ENCODE data around the gene CPNE5.

Gene CPNE5

DNA sequence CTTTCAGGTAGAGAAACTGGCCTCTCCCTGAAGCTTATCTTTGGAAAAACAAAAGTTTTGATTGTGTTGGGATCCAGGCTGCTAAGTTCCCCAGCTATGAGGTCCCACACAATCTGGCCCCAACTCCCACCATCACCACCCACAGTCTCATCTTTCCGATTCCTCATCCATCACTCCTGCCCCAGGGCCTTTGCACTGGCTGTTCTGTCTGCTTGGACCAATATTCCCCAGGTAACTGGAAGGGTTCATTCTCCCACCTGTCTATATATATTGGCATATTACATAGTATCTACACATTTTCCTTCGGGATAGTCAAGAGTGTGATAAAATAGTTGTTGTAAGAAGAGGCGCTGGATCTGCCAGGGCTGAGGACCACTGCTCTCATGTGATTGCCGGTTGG lies 52.0 kb downstream of the CPNE5 start:
- DNase-seq = no peak

GRCh38 chr6:36786055-36786675 lies 53.1 kb downstream of the CPNE5 start:
- DNase-seq = no peak

DNA sequence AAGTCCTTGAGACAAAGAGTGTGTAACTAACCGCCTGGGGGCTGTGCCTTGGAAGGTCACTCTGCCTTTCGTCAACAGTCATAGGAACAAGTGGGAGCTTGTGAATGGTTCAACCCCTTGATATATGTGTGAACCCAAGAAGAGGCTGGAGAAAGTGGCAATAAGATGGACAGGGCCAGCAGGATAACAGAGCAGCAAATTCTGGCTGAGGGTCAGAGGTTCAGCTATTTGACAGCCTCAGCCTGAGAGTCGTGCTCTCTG lies 54.9 kb downstream of the CPNE5 start:
- DNase-seq = no peak

DNA sequence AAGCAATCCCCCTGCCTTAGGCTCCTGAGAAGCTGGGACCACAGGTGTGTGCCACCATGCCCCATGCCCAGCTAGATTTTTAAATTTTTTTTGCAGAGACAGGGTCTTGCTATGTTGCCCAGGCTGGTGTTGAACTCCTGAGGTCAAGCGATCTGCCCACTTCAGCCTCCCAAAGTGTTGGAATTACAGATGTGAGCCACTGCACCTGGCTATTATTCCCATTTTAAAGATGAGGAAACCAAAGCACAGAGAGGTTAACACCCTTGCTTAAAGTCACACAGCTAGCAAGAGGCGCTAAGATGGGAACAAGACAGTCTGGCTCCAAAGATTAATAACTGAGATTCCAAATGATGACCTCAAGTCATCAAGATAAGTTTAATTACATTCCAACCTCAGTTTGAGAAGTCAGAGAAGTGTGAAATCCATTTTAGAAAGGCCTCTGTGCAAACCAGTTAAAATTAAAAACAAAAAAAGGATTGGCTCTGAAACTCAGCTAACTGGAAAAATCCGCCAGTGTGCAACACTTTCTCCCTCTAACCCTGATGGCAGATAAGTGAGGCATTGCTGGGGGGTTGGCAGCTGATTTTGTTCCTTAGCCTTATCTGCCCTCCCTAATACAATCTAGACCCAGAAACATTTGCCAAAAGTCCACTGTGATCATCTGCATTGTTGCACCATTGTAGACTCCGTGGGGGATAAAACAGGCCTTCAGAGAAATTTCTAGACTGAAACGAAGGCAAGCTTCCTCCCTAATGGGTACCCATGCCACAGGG lies 55.5 kb downstream of the CPNE5 start:
- no peak for DNase-seq

DNA sequence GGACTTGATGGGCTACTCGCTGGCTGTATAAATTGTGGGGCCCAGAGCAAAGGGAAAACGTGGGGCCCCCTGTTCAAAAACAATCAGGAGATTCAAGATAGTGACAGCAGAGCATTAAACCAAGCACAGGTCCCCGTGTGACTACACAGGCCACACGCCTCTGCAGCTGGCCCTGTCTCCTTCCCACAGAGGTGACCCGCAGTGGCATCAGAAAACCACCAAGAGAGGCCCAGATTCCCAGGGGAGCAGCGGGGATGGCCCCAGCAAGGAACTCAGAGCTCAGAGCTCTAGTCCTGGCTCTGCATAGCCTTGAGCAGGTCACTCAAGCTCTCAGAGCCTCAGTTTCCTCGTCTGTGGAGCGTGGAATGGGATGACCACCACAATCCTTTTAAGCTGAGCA lies 57.6 kb downstream of the CPNE5 start:
- no peak for DNase-seq

DNA sequence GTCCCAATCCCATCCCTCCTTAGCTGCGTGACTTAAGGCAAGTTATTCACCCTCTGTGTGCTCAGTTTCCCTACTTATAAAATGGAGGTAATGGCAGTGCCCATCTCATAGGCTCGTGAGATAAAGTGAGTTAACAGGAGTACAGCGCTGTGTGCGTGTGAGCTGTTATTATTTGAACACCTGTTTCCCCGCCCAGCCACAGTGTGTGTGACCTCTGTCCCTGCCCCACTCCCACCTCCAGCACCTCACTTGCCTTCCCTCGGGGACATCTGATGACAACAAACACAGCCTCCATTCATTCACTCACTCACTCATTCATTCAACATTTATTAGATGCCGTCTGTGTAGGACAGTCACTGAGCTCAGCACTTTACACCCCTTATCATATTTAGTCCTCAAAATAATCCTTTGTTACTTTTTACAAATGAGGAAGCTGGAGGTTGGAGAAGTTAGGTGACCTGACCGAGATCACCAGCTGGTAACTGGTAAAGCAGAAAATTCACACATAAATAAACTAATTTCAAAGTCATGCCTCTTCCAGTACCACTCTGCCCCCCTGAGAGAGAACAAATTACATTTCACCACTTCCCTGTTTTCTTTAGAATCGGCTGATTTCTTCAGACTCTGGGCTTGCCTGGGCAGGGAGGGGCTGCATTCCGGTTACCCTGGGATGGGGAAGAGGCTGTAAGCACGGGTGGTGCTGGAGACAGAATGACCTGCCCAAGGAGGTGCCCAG lies 58.6 kb downstream of the CPNE5 start:
- DNase-seq = no peak

GRCh38 chr6:36779227-36779626 lies 60.0 kb downstream of the CPNE5 start:
- no peak for DNase-seq

DNA sequence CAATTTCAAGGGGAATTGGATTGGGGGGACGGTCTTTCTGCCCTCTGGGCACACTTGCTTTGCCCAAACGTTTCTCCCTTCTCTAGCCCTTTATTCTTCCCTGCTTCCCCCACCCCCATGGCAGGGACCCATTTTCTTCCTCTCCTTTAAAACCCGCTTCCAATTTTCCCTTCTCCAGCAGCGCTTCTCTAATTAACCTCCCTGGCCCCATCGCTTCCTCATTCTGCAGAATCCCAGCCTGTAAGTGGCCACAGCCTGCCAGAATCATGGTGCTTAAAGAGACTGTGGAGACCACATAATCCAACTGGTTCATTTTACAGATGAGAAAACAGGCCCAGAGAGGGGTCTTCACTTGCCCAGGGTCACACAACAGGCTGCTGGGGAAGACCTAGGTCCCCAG lies 61.4 kb downstream of the CPNE5 start:
- no peak for DNase-seq

DNA sequence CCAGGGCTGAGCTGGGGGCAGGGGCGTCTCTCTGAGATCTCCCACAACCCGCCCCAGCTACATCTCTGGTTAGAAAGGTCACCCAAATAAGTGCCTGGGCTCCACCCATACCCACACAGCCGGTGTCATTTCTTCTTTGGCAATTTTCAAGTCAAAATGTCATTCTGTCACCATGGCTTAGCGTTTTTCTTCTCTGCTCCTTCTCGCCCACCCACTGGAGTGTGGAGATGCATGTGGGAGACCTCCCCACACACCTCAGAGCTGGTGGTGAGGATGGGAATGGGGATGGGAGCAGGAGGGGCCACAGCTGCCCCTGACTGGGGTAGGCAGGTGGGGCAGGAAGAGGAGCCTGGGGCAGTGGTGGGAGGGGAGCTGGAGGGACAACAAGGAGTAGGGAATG lies 63.1 kb downstream of the CPNE5 start:
- no peak for DNase-seq

GRCh38 chr6:36774331-36774730 lies 64.9 kb downstream of the CPNE5 start:
- DNase-seq = no peak

DNA sequence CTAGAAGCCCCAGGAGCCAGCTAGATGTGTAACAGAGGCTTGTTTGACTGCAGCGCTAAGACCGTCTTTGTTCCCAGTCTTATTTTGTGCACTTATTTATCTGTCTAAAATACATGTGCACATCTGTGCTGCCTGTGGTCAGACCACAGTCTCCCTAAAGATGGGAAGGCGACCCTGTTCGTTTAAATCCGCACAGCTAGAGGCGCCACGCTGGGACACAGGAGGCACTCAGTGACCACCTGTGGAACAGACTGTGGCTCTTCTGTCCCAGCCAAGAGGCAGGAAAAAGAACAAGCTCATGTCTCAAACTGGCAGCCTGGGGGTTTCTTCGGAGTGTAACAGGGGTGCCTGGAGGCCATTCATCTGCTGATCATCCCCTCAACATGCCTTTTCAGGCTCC lies 66.8 kb downstream of the CPNE5 start:
- no peak for DNase-seq

DNA sequence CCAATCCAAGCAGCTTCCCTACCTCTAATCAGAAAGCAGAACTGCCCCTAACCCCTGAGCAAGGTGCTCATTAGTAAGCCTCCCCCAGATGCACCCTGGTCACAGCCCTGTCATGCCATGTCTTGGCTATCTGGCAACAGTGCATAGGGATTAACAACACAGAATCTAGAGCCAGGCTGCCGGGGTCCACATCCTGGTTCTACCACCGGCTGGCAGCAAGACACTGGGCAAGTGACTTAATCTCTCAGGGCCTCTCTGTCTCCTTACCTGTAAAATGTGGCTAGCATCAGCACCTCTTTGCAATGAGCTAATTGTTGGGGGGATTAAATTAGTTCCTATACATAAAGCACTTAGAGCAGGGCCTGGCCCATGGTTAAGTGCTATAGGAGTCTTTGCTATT lies 68.1 kb downstream of the CPNE5 start:
- no peak for DNase-seq

- DNase-seq = peak; percentile 28
Measured at GRCh38 chr6:36769676-36770499, 69.4 kb downstream of the CPNE5 start.

DNA sequence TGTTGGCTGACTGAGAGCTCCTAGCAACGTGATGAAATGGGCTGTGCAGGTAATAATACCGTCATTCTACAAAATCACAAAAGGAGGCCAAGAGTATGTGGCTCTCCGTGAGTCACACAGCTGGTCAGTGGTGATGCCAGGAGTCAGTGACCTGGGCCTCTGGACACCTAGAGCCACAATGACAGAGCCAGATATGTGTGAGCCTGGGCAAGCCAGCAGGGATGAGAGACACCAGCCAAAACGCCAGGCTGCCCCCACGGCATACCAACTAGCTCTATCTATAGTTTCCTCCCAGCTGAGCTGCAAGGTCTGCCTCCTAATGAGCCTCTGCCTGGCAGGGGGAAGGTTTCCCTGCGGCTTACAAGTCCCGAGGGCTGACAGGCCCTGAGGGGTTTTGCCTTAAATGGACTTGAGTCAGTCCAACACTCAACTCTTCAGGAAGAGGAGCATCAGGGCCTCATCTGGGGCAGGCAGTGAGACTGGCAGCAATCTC lies 70.0 kb downstream of the CPNE5 start:
- no peak for DNase-seq

DNA sequence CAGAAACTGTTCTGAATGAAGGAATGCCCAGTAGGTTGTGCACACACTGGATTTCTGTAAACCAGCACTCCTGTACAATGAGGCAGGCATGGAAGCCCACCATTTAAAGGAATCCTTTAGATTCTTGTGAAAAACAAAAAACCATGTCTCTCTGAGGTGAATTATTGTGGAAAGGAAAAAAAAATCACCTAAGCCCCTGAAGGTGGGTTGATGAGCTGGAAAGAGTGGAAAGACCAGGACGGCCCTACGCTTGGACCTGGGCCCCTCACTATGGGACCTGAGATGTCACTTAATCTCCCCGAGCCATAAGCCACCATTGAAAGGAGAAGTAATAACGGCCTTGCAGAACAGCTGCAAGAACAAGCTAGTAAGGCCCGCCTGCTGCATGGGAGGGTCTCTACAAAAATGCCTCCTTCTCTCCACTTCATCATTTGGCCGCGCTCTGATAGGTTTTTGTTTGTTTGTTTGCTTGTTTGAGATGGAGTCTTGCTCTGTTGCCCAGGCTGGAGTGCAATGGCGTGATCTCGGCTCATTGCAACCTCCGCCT lies 72.8 kb downstream of the CPNE5 start:
- DNase-seq = no peak

GRCh38 chr6:36765594-36766398 lies 73.4 kb downstream of the CPNE5 start:
- peak; percentile 82 for DNase-seq

DNA sequence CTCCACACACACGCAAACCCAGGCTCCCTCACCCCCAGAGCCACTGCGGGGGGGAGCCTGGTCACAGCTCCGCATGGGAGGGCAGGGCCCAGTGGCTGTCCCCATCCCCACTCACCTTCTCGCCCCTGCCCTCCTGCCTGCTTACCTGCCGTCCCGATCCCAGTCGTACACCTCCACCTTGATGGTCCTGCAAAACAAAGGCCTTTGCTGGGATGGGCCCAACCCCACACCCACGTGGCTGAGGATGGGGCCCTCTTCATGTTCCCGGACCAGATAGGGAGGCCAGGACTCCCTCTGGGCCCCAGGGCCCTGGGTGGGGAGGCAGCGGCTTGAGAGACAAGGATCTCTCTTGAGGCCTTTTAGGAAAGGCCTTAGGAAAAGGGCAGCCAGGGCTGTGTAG lies 74.1 kb downstream of the CPNE5 start:
- no peak for DNase-seq

GRCh38 chr6:36762123-36762522 lies 77.1 kb downstream of the CPNE5 start:
- no peak for DNase-seq

DNA sequence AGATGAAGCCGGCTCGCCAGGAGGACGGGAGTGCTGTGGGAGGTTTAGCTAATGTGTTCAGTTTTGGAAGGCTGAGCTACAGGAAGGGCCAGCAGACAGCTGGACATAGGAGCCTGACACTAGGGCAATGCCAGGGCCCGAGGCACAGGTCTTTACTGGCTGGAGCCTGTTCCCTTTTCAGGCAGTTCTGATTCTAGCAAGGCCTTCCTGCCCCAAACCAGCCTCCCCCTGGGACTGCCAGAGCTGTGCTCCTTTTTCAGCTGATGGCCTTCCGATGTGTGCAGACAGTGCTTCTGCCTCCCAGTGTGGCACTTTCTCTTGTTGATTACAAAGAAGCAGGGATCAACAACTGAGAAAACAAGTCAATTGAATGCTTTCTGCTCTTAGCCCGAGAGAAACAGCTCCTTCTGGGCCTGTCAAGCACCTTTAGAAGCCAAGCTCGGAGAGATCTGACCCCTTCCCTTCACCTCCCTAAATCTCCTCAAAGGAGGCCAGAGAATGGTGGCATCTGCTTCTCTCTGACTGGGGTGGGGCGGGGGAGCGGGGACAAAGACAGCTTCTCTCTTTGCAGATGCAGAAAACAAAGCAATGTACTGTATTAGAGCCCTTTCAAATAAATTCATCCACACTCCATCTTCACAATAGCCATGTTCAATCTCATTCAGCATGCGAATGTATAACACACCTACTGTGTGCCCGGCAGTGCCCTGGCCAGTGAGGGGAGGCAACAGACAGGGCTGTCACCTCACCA lies 78.4 kb downstream of the CPNE5 start:
- DNase-seq = no peak

DNA sequence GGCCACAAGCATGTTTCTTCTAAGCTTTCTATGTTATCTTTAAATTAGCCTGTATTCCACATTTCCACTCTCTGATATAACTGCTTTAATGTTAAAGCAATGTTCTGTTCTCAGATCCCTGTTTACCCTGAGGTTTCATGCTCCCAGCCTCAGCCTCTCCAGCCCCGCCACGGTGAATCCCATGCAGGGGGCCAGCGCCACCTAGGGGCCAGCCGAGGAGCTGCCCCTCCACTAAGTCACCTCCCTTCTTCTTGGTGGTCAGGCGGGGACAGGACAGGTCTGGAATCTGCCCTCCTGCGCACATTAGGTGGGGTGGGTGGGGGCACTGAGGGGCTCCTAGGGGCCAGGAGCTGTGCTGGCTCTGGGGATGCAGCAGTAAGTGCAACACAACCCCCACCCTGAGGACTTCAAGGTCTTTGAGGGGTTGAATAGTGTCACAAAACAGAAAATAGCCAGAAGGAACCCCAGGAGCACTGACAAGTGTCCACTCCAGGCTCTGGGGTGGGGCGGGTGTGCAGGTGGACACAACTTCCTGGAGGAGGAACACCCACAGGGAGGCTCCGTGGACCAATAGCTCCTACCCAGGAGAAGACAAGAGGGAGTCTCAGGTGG lies 80.0 kb downstream of the CPNE5 start:
- DNase-seq = peak; percentile 79

All from activated naive CD4-positive, alpha-beta T cell treated with anti-CD3 and anti-CD28 coated beads, Interleukin-2, amount 50 U/mL, for 16 hours (primary cell).